Thyroid gland (tissue), 4 donors: ENCODE results near the gene RNF115.

Experiments used
- POLR2A ChIP-seq, 2 donors: fragments of 450-650 bp; IDR thresholded peaks; one replicate each; pipeline ENCODE4 v1.6.1; 2017; ENCODE audit warnings: antibody characterized with exemption in 2 of 2, mild to moderate bottlenecking in 2 of 2, moderate library complexity in 1 of 2
- TF ChIP-seq, protein P1 (sequence below), 6 experiments: fragments of 200-600 bp in 3 of 6; fragments of 450-650 bp in 3 of 6; sonication (generic) in 3 of 6; IDR thresholded peaks; one replicate each; pipeline ENCODE4 v1.5.1; 2016 to 2019; ENCODE audit warnings: antibody characterized with exemption in 6 of 6, mild to moderate bottlenecking in 2 of 6, inconsistent platforms in 1 of 6, moderate library complexity in 1 of 6

DNA sequence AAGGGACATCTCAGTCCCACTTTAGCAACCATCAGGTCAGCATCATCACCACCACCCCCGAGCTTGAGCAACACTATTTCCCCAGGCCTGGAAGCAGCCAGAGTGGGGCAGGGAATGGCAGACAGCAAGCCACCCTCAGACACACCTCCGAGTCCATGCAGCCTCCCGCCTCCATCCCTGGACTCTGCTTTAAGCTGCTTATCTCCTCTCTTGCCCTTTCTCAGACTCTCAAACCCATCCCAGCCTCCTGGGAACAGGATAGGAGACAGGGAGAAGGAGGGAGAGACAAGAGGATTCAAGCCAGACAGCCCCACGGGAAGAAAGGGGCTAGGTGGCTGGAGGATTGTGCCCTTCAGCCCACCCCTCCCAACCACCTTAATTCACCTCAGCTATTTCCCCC, 33.3 kb upstream of the RNF115 start:
- TF ChIP-seq, protein P1, sequence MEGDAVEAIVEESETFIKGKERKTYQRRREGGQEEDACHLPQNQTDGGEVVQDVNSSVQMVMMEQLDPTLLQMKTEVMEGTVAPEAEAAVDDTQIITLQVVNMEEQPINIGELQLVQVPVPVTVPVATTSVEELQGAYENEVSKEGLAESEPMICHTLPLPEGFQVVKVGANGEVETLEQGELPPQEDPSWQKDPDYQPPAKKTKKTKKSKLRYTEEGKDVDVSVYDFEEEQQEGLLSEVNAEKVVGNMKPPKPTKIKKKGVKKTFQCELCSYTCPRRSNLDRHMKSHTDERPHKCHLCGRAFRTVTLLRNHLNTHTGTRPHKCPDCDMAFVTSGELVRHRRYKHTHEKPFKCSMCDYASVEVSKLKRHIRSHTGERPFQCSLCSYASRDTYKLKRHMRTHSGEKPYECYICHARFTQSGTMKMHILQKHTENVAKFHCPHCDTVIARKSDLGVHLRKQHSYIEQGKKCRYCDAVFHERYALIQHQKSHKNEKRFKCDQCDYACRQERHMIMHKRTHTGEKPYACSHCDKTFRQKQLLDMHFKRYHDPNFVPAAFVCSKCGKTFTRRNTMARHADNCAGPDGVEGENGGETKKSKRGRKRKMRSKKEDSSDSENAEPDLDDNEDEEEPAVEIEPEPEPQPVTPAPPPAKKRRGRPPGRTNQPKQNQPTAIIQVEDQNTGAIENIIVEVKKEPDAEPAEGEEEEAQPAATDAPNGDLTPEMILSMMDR (IDR thresholded peaks at IDR 0.05), result no peak
- TF ChIP-seq POLR2A (IDR thresholded peaks at IDR 0.05), result no peak
